HEK293 (cell line): ENCODE results near the gene DOCK4.

ENCODE experiments used
- CTCF ChIA-PET: fragments of 350-600 bp; formaldehyde crosslinking; extraction: SDS; loops from one replicate; lab custom pipeline; 2021; ENCODE audit warnings: antibody characterized with exemption; lab: Yijun Ruan, JAX
- POLR2A ChIA-PET: fragments of 300-600 bp; formaldehyde crosslinking; extraction: SDS; loops from one replicate; lab custom pipeline; 2020; ENCODE audit warnings: antibody characterized with exemption, inconsistent platforms; lab: Yijun Ruan, JAX
- H3K27ac ChIP-seq: fragments of 200-500 bp; sonication (Bioruptor generic); 2 replicates; pipeline ENCODE4 v1.5.1; 2014; ENCODE audit warnings: low read depth, low read length, control low read depth, inconsistent platforms; ENCODE audit errors: extremely low read depth
- H3K36me3 ChIP-seq, 2 experiments: fragments of 200-500 bp in 1 of 2; sonication (Bioruptor generic) in 1 of 2; 1 replicate in 1 of 2; 2 replicates in 1 of 2; pipeline ENCODE4 v1.5.1; 2014 to 2017; ENCODE audit warnings: inconsistent platforms in 2 of 2, low read length in 2 of 2; ENCODE audit not compliant: control insufficient read depth in 2 of 2, insufficient read depth in 1 of 2
- H3K4me1 ChIP-seq: fragments of 200-500 bp; sonication (Bioruptor generic); 2 replicates; pipeline ENCODE4 v1.5.1; 2014; ENCODE audit warnings: mild to moderate bottlenecking, low read length, inconsistent platforms; ENCODE audit not compliant: control insufficient read depth, insufficient read depth
- H3K4me3 ChIP-seq: 2 replicates; pipeline ENCODE4 v1.5.1; 2011; ENCODE audit warnings: low read depth, mild to moderate bottlenecking, control low read depth, low read length, moderate library complexity
- H3K9me3 ChIP-seq: fragments of 200-500 bp; sonication (Bioruptor generic); 2 replicates; pipeline ENCODE4 v1.5.1; 2014; ENCODE audit warnings: low read depth, low read length, inconsistent platforms; ENCODE audit not compliant: control insufficient read depth, insufficient read depth
- HOXA7 ChIP-seq: sonication (generic); formaldehyde crosslinking; IDR thresholded peaks from 2 replicates; pipeline ENCODE4 v1.8.1; 2022; ENCODE audit warnings: missing genetic modification reagents, borderline replicate concordance
- IKZF3 ChIP-seq: fragments of 450-650 bp; IDR thresholded peaks from 2 replicates; pipeline ENCODE4 v1.5.0; 2018; ENCODE audit warnings: missing biosample characterization, mild to moderate bottlenecking, missing genetic modification characterization, moderate library complexity
- KLF16 ChIP-seq: fragments of 450-650 bp; formaldehyde crosslinking; IDR thresholded peaks from 2 replicates; pipeline ENCODE4 v1.5.1; 2017; ENCODE audit warnings: missing biosample characterization, missing genetic modification characterization
- ZBTB7A ChIP-seq: fragments of 450-650 bp; formaldehyde crosslinking; IDR thresholded peaks from 2 replicates; pipeline ENCODE4 v1.5.1; 2016; ENCODE audit warnings: low read depth, missing biosample characterization, missing genetic modification characterization
- ZFP69B ChIP-seq: fragments of 450-650 bp; formaldehyde crosslinking; IDR thresholded peaks from 2 replicates; pipeline ENCODE4 v1.5.1; 2016; ENCODE audit warnings: missing biosample characterization, missing genetic modification characterization
- ZNF112 ChIP-seq: fragments of 450-650 bp; formaldehyde crosslinking; IDR thresholded peaks from 2 replicates; pipeline ENCODE4 v1.5.0; 2017; ENCODE audit warnings: missing biosample characterization, missing genetic modification characterization
- ZNF114 ChIP-seq: fragments of 450-650 bp; formaldehyde crosslinking; IDR thresholded peaks from 2 replicates; pipeline ENCODE4 v1.5.0; 2017; ENCODE audit warnings: missing biosample characterization, missing genetic modification characterization
- ZNF133 ChIP-seq: fragments of 450-650 bp; formaldehyde crosslinking; IDR thresholded peaks from 2 replicates; pipeline ENCODE4 v1.5.1; 2016; ENCODE audit warnings: missing biosample characterization, missing genetic modification characterization
- ZNF354C ChIP-seq: fragments of 450-650 bp; formaldehyde crosslinking; IDR thresholded peaks from 2 replicates; pipeline ENCODE4 v1.5.1; 2016; ENCODE audit warnings: missing biosample characterization, missing genetic modification characterization, low read depth, borderline replicate concordance
- ZNF510 ChIP-seq: fragments of 450-650 bp; formaldehyde crosslinking; IDR thresholded peaks from 2 replicates; pipeline ENCODE4 v1.5.1; 2018; ENCODE audit warnings: mild to moderate bottlenecking, missing genetic modification characterization, missing biosample characterization; ENCODE audit not compliant: insufficient replicate concordance
- ZNF596 ChIP-seq: fragments of 450-650 bp; IDR thresholded peaks from 2 replicates; pipeline ENCODE4 v1.5.0; 2018; ENCODE audit warnings: missing biosample characterization, mild to moderate bottlenecking, missing genetic modification characterization, moderate library complexity
- ZNF654 ChIP-seq: fragments of 450-650 bp; formaldehyde crosslinking; IDR thresholded peaks from 2 replicates; pipeline ENCODE4 v1.5.1; 2016; ENCODE audit warnings: low read depth, missing biosample characterization, missing genetic modification characterization
- ZNF707 ChIP-seq: fragments of 450-650 bp; formaldehyde crosslinking; IDR thresholded peaks from 2 replicates; pipeline ENCODE4 v1.5.1; 2016; ENCODE audit warnings: missing biosample characterization, missing genetic modification characterization
- ZNF843 ChIP-seq: fragments of 450-650 bp; formaldehyde crosslinking; IDR thresholded peaks from 2 replicates; pipeline ENCODE4 v1.5.1; 2016; ENCODE audit warnings: missing biosample characterization, missing genetic modification characterization
- ZSCAN16 ChIP-seq: fragments of 450-650 bp; formaldehyde crosslinking; IDR thresholded peaks from 2 replicates; pipeline ENCODE4 v1.5.1; 2016; ENCODE audit warnings: missing biosample characterization, missing genetic modification characterization
- TF ChIP-seq, protein P1 (sequence below): fragments of 450-650 bp; formaldehyde crosslinking; IDR thresholded peaks from 2 replicates; pipeline ENCODE4 v1.5.1; 2016; ENCODE audit warnings: missing biosample characterization, missing genetic modification characterization, low read depth
- TF ChIP-seq, protein P2 (sequence below): fragments of 450-650 bp; formaldehyde crosslinking; IDR thresholded peaks from 2 replicates; pipeline ENCODE4 v1.5.1; 2016; ENCODE audit warnings: missing biosample characterization, missing genetic modification characterization
- TF ChIP-seq, protein P3 (sequence below): fragments of 450-650 bp; formaldehyde crosslinking; IDR thresholded peaks from 2 replicates; pipeline ENCODE4 v1.5.1; 2017; ENCODE audit warnings: missing biosample characterization, missing genetic modification characterization
- TF ChIP-seq, protein P4 (sequence below): fragments of 450-650 bp; formaldehyde crosslinking; IDR thresholded peaks from 2 replicates; pipeline ENCODE4 v1.5.1; 2016; ENCODE audit warnings: missing biosample characterization, missing genetic modification characterization
- TF ChIP-seq, protein P5 (sequence below): fragments of 450-650 bp; formaldehyde crosslinking; IDR thresholded peaks from 2 replicates; pipeline ENCODE4 v1.5.0; 2017; ENCODE audit warnings: missing biosample characterization, missing genetic modification characterization, borderline replicate concordance

Gene DOCK4

DNA sequence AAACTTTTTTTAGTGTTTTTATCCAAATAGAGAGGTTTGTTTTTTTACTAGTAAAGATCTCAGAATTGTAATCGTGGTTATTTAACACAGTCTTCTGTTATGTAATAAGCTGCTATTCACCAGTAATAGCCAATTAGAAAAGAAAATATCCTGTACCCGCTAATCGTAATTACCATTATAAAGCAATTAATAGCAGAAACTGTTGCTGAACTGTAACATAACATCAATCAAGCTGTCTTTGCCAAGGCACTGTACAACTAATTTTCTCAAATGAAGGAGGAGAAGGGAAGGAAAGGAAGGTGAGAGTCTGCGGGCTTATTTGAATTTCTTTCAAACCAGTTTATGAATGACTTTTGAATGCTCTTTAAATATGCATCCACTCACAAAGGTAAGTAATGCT lies 9.6 kb upstream of the DOCK4 start:
- Histone ChIP-seq H3K27ac (no peak overlapping the region), H3K4me1 (peaks cover 2% of the 10 kb centered on the region; the same call in 1 of the 2 replicates), H3K36me3 (no peaks in the 10 kb centered on the region), H3K4me3 (no peak overlapping the region), H3K9me3 (no peaks in the 10 kb centered on the region)
- ChIA-PET POLR2A (no interaction called here), CTCF (interaction anchor here (0.7 kb wide), 1 partner anchor 90 kb away, joined by 3 read pairs; no protein-coding TSS in a partner anchor)
- TF ChIP-seq, protein P1, sequence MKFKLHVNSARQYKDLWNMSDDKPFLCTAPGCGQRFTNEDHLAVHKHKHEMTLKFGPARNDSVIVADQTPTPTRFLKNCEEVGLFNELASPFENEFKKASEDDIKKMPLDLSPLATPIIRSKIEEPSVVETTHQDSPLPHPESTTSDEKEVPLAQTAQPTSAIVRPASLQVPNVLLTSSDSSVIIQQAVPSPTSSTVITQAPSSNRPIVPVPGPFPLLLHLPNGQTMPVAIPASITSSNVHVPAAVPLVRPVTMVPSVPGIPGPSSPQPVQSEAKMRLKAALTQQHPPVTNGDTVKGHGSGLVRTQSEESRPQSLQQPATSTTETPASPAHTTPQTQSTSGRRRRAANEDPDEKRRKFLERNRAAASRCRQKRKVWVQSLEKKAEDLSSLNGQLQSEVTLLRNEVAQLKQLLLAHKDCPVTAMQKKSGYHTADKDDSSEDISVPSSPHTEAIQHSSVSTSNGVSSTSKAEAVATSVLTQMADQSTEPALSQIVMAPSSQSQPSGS (tag by site-specific recombination), result no peak
- TF ChIP-seq KLF16 (no peak), ZNF596 (tag by site-specific recombination) (no peak), ZBTB7A (tag by site-specific recombination) (no peak), HOXA7 (CRISPR knock-in tag) (no peak), ZNF654 (tag by site-specific recombination) (no peak), ZNF707 (no peak), ZNF843 (tag by site-specific recombination) (no peak), ZNF112 (tag by site-specific recombination) (no peak), ZNF114 (tag by site-specific recombination) (no peak), IKZF3 (tag by site-specific recombination) (no peak), ZFP69B (tag by site-specific recombination) (no peak), ZSCAN16 (tag by site-specific recombination) (no peak), ZNF510 (tag by site-specific recombination) (no peak), ZNF133 (no peak), ZNF354C (tag by site-specific recombination) (no peak)
- TF ChIP-seq, protein P2, sequence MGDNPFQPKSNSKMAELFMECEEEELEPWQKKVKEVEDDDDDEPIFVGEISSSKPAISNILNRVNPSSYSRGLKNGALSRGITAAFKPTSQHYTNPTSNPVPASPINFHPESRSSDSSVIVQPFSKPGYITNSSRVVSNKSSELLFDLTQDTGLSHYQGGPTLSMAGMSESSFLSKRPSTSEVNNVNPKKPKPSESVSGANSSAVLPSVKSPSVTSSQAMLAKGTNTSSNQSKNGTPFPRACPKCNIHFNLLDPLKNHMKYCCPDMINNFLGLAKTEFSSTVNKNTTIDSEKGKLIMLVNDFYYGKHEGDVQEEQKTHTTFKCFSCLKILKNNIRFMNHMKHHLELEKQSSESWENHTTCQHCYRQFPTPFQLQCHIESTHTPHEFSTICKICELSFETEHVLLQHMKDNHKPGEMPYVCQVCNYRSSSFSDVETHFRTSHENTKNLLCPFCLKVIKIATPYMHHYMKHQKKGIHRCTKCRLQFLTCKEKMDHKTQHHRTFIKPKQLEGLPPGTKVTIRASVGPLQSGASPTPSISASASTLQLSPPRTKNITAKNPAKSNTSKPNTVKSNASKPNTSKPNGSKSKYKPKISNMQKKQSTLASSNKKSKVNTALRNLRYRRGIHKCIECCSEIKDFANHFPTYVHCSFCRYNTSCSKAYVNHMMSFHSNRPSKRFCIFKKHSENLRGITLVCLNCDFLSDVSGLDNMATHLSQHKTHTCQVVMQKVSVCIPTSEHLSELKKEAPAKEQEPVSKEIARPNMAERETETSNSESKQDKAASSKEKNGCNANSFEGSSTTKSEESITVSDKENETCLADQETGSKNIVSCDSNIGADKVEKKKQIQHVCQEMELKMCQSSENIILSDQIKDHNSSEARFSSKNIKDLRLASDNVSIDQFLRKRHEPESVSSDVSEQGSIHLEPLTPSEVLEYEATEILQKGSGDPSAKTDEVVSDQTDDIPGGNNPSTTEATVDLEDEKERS, result no peak
- TF ChIP-seq, protein P3, sequence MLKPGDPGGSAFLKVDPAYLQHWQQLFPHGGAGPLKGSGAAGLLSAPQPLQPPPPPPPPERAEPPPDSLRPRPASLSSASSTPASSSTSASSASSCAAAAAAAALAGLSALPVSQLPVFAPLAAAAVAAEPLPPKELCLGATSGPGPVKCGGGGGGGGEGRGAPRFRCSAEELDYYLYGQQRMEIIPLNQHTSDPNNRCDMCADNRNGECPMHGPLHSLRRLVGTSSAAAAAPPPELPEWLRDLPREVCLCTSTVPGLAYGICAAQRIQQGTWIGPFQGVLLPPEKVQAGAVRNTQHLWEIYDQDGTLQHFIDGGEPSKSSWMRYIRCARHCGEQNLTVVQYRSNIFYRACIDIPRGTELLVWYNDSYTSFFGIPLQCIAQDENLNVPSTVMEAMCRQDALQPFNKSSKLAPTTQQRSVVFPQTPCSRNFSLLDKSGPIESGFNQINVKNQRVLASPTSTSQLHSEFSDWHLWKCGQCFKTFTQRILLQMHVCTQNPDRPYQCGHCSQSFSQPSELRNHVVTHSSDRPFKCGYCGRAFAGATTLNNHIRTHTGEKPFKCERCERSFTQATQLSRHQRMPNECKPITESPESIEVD, result no peak
- TF ChIP-seq, protein P4, sequence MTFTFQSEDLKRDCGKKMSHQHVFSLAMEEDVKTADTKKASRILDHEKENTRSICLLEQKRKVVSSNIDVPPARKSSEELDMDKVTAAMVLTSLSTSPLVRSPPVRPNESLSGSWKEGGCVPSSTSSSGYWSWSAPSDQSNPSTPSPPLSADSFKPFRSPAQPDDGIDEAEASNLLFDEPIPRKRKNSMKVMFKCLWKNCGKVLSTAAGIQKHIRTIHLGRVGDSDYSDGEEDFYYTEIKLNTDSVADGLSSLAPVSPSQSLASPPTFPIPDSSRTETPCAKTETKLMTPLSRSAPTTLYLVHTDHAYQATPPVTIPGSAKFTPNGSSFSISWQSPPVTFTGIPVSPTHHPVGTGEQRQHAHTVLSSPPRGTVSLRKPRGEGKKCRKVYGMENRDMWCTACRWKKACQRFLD, result no peak
- TF ChIP-seq, protein P5, sequence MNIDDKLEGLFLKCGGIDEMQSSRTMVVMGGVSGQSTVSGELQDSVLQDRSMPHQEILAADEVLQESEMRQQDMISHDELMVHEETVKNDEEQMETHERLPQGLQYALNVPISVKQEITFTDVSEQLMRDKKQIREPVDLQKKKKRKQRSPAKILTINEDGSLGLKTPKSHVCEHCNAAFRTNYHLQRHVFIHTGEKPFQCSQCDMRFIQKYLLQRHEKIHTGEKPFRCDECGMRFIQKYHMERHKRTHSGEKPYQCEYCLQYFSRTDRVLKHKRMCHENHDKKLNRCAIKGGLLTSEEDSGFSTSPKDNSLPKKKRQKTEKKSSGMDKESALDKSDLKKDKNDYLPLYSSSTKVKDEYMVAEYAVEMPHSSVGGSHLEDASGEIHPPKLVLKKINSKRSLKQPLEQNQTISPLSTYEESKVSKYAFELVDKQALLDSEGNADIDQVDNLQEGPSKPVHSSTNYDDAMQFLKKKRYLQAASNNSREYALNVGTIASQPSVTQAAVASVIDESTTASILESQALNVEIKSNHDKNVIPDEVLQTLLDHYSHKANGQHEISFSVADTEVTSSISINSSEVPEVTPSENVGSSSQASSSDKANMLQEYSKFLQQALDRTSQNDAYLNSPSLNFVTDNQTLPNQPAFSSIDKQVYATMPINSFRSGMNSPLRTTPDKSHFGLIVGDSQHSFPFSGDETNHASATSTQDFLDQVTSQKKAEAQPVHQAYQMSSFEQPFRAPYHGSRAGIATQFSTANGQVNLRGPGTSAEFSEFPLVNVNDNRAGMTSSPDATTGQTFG (tag by site-specific recombination), result no peak
